Smooth muscle cell (in vitro differentiated cells): ENCODE results near the gene RHO. TPM values are rescaled to one million over a fixed set of nuclear protein-coding genes. Genes with fewer than 3 reads are reported as not detected.

ENCODE experiments used
- DNase-seq: peaks from one replicate; lab custom pipeline; 2025; ENCODE audit not compliant: unreplicated experiment; lab: John Stamatoyannopoulos, UW
- H2AFZ ChIP-seq: fragments of 200-600 bp; sonication (generic); 2 replicates; pipeline ENCODE4 v1.6.0; 2016; ENCODE audit warnings: antibody characterized with exemption, low read depth, mild to moderate bottlenecking
- H3F3A ChIP-seq: fragments of 200-600 bp; sonication (generic); 2 replicates; pipeline ENCODE4 v1.6.0; 2017; ENCODE audit warnings: antibody characterized with exemption, low read depth
- H3K27ac ChIP-seq: fragments of 200-600 bp; sonication (generic); 2 replicates; pipeline ENCODE4 v1.5.1; 2016; ENCODE audit warnings: low read depth, mild to moderate bottlenecking
- H3K27me3 ChIP-seq: fragments of 200-600 bp; sonication (generic); 2 replicates; pipeline ENCODE4 v1.6.1; 2016; ENCODE audit warnings: low read depth, mild to moderate bottlenecking
- H3K36me3 ChIP-seq: fragments of 200-600 bp; sonication (generic); 2 replicates; pipeline ENCODE4 v1.5.1; 2016; ENCODE audit warnings: low read depth
- H3K4me1 ChIP-seq: fragments of 200-600 bp; sonication (generic); 2 replicates; pipeline ENCODE4 v1.5.1; 2016; ENCODE audit warnings: low read depth
- H3K4me2 ChIP-seq: fragments of 200-600 bp; sonication (generic); 2 replicates; pipeline ENCODE4 v1.6.0; 2016; ENCODE audit warnings: mild to moderate bottlenecking
- H3K4me3 ChIP-seq: fragments of 200-600 bp; sonication (generic); 2 replicates; pipeline ENCODE4 v1.5.1; 2016; ENCODE audit warnings: mild to moderate bottlenecking
- H3K79me2 ChIP-seq: fragments of 200-600 bp; sonication (generic); 2 replicates; pipeline ENCODE4 v1.6.0; 2016; ENCODE audit warnings: low read depth, mild to moderate bottlenecking
- H3K9ac ChIP-seq: fragments of 200-600 bp; sonication (generic); 2 replicates; pipeline ENCODE4 v1.6.0; 2016; ENCODE audit warnings: low read depth
- H3K9me3 ChIP-seq: fragments of 200-600 bp; sonication (generic); replicated peaks from 2 replicates; pipeline ENCODE4 v1.5.1; 2016; ENCODE audit warnings: low read depth
- H4K20me1 ChIP-seq: fragments of 200-600 bp; sonication (generic); 2 replicates; pipeline ENCODE4 v1.6.0; 2016; ENCODE audit warnings: low read depth
- CTCF ChIP-seq: fragments of 200-600 bp; sonication (generic); IDR thresholded peaks from 2 replicates; pipeline ENCODE4 v1.5.1; 2017; ENCODE audit warnings: borderline replicate concordance, mild to moderate bottlenecking, antibody characterized with exemption; ENCODE audit not compliant: insufficient read depth, poor library complexity, severe bottlenecking
- WGBS: methylation state at CpG from one replicate; pipeline ENCODE4 v1.1.7; 2016; ENCODE audit warnings: low lambda C conversion rate; 5-methylcytosine and 5-hydroxymethylcytosine counted together
- polyA plus RNA-seq: library from polyadenylated mRNA; unstranded; fragments of >200 nt; fragmentation: Nextera tagmentation; extraction: Ambion mirVana; gene quantifications from 2 replicates; pipeline ENCODE4 v1.2.1, GENCODE V29; 2016
- total RNA-seq: library from RNA; depleted of rRNA; stranded (reverse); fragments of >200 nt; gene quantifications from 2 replicates; pipeline ENCODE4 v1.2.3, GENCODE V29; 2014

RHO gene
- total and polyA plus RNA-seq, 2 experiments from 2014 or later, result 0.63 TPM; not detected in 1

GRCh38 chr3:129556358-129556695 lies 27.9 kb downstream of the RHO start:
- no peak overlapping the region for H3K4me2 ChIP-seq
- H4K20me1 ChIP-seq, result no peaks in the 10 kb centered on the region
- peaks cover 19% of the 10 kb centered on the region for H3F3A ChIP-seq
- H3K9me3 ChIP-seq, result no peaks in the 10 kb centered on the region
- no peaks in the 10 kb centered on the region for H3K79me2 ChIP-seq
- H2AFZ ChIP-seq, result no peak overlapping the region
- no peak overlapping the region for H3K9ac ChIP-seq
- DNase-seq, result no peak
- H3K27me3 ChIP-seq, result no peaks in the 10 kb centered on the region
- WGBS, result 97% methylated on average over 15 of the region's 15 CpGs
- TF ChIP-seq CTCF, result no peak
- H3K36me3 ChIP-seq, result no peaks in the 10 kb centered on the region
- no peak overlapping the region for H3K4me3 ChIP-seq
- H3K4me1 ChIP-seq, result peaks cover 27% of the 10 kb centered on the region
- H3K27ac ChIP-seq, result no peak overlapping the region

GRCh38 chr3:129556890-129557547 lies 28.6 kb downstream of the RHO start:
- Histone ChIP-seq H3K4me2 (no peak overlapping the region), H3K9me3 (no peaks in the 10 kb centered on the region), H3K9ac (no peak overlapping the region), H3F3A (peaks cover 19% of the 10 kb centered on the region), H3K79me2 (no peaks in the 10 kb centered on the region), H4K20me1 (no peaks in the 10 kb centered on the region), H3K36me3 (no peaks in the 10 kb centered on the region), H3K4me3 (no peak overlapping the region), H3K27me3 (no peaks in the 10 kb centered on the region), H3K27ac (no peak overlapping the region), H3K4me1 (peaks cover 28% of the 10 kb centered on the region), H2AFZ (no peak overlapping the region)
- WGBS, result 87% methylated on average over 31 of the region's 31 CpGs
- TF ChIP-seq CTCF, result no peak
- DNase-seq, result no peak

GRCh38 chr3:129557548-129557894 lies 29.1 kb downstream of the RHO start:
- H3K27ac ChIP-seq, result peak overlapping the region; percentile 81

More at GRCh38 chr3:129557548-129557894, 29.1 kb downstream of the RHO start:
- no peak for DNase-seq
- 83% methylated on average over 11 of the region's 11 CpGs for WGBS
- no peak for TF ChIP-seq CTCF
- no peak overlapping the region for H3K9ac ChIP-seq
- no peaks in the 10 kb centered on the region for H3K36me3 ChIP-seq
- H3K79me2 ChIP-seq, result no peaks in the 10 kb centered on the region
- H3K9me3 ChIP-seq, result no peaks in the 10 kb centered on the region
- H3K4me3 ChIP-seq, result no peak overlapping the region
- H3K27me3 ChIP-seq, result no peaks in the 10 kb centered on the region
- H3F3A ChIP-seq, result peaks cover 19% of the 10 kb centered on the region
- H3K4me2 ChIP-seq, result no peak overlapping the region
- no peaks in the 10 kb centered on the region for H4K20me1 ChIP-seq
- no peak overlapping the region for H2AFZ ChIP-seq
- peaks cover 28% of the 10 kb centered on the region for H3K4me1 ChIP-seq
